Measurements from ENCODE around the gene HAUS7.

The HAUS7 gene

GRCh38 chrX:153420851-153421599, 49.4 kb downstream of the HAUS7 start:
- no peaks in the 10 kb centered on the region for H3K79me2 ChIP-seq (ENCODE audit: control insufficient read depth, insufficient read depth, low read length, unreplicated experiment)
- no peaks in the 10 kb centered on the region for H3K36me3 ChIP-seq (ENCODE audit: insufficient read depth, low read length)
- H3K27ac ChIP-seq (ENCODE audit: low read depth, low read length) = no peak overlapping the region
- H3K4me1 ChIP-seq (ENCODE audit: control insufficient read depth, insufficient read depth, low read length, unreplicated experiment) = no peaks in the 10 kb centered on the region
- H3K4me3 ChIP-seq (ENCODE audit: low read depth, low read length) = no peak overlapping the region
- no peak overlapping the region for H2AFZ ChIP-seq (ENCODE audit: low read length, unreplicated experiment)
- no peaks in the 10 kb centered on the region for H3K27me3 ChIP-seq (ENCODE audit: insufficient read depth, low read length)

GRCh38 chrX:153417637-153418036, 52.7 kb downstream of the HAUS7 start:
- Histone ChIP-seq H3K36me3 (ENCODE audit: insufficient read depth, low read length) (no peaks in the 10 kb centered on the region), H3K79me2 (ENCODE audit: control insufficient read depth, insufficient read depth, low read length, unreplicated experiment) (no peaks in the 10 kb centered on the region), H3K27me3 (ENCODE audit: insufficient read depth, low read length) (no peaks in the 10 kb centered on the region), H2AFZ (ENCODE audit: low read length, unreplicated experiment) (no peak overlapping the region), H3K4me1 (ENCODE audit: control insufficient read depth, insufficient read depth, low read length, unreplicated experiment) (no peaks in the 10 kb centered on the region), H3K4me3 (ENCODE audit: low read depth, low read length) (no peak overlapping the region), H3K27ac (ENCODE audit: low read depth, low read length) (no peak overlapping the region)

- no peak overlapping the region for H3K4me3 ChIP-seq (ENCODE audit: low read depth, low read length)
- H3K36me3 ChIP-seq (ENCODE audit: insufficient read depth, low read length) = no peaks in the 10 kb centered on the region
- H3K79me2 ChIP-seq (ENCODE audit: control insufficient read depth, insufficient read depth, low read length, unreplicated experiment) = no peaks in the 10 kb centered on the region
- no peaks in the 10 kb centered on the region for H3K4me1 ChIP-seq (ENCODE audit: control insufficient read depth, insufficient read depth, low read length, unreplicated experiment)
- H3K27ac ChIP-seq (ENCODE audit: low read depth, low read length) = no peak overlapping the region
- H3K27me3 ChIP-seq (ENCODE audit: insufficient read depth, low read length) = no peaks in the 10 kb centered on the region
- H2AFZ ChIP-seq (ENCODE audit: low read length, unreplicated experiment) = no peak overlapping the region
These were observed 53.5 kb downstream of the HAUS7 start for GRCh38 chrX:153416781-153417450.

GRCh38 chrX:153414856-153415510, 55.4 kb downstream of the HAUS7 start:
- no peak overlapping the region for H3K27ac ChIP-seq (ENCODE audit: low read depth, low read length)
- no peak overlapping the region for H3K4me3 ChIP-seq (ENCODE audit: low read depth, low read length)

GRCh38 chrX:153413731-153414130, 56.6 kb downstream of the HAUS7 start:
- Histone ChIP-seq H3K4me1 (ENCODE audit: control insufficient read depth, insufficient read depth, low read length, unreplicated experiment) (no peaks in the 10 kb centered on the region), H3K27ac (ENCODE audit: low read depth, low read length) (no peak overlapping the region), H2AFZ (ENCODE audit: low read length, unreplicated experiment) (no peak overlapping the region), H3K79me2 (ENCODE audit: control insufficient read depth, insufficient read depth, low read length, unreplicated experiment) (no peaks in the 10 kb centered on the region), H3K4me3 (ENCODE audit: low read depth, low read length) (no peak overlapping the region), H3K27me3 (ENCODE audit: insufficient read depth, low read length) (no peaks in the 10 kb centered on the region), H3K36me3 (ENCODE audit: insufficient read depth, low read length) (no peaks in the 10 kb centered on the region)

More at GRCh38 chrX:153414856-153415510, 55.4 kb downstream of the HAUS7 start:
- H3K79me2 ChIP-seq (ENCODE audit: control insufficient read depth, insufficient read depth, low read length, unreplicated experiment) = no peaks in the 10 kb centered on the region
- no peak overlapping the region for H2AFZ ChIP-seq (ENCODE audit: low read length, unreplicated experiment)
- H3K27me3 ChIP-seq (ENCODE audit: insufficient read depth, low read length) = no peaks in the 10 kb centered on the region
- H3K4me1 ChIP-seq (ENCODE audit: control insufficient read depth, insufficient read depth, low read length, unreplicated experiment) = no peaks in the 10 kb centered on the region
- H3K36me3 ChIP-seq (ENCODE audit: insufficient read depth, low read length) = no peaks in the 10 kb centered on the region

- Histone ChIP-seq H3K27ac (ENCODE audit: low read depth, low read length) (no peak overlapping the region), H3K79me2 (ENCODE audit: control insufficient read depth, insufficient read depth, low read length, unreplicated experiment) (no peaks in the 10 kb centered on the region), H3K27me3 (ENCODE audit: insufficient read depth, low read length) (no peaks in the 10 kb centered on the region), H3K4me3 (ENCODE audit: low read depth, low read length) (no peak overlapping the region), H3K4me1 (ENCODE audit: control insufficient read depth, insufficient read depth, low read length, unreplicated experiment) (no peaks in the 10 kb centered on the region), H2AFZ (ENCODE audit: low read length, unreplicated experiment) (no peak overlapping the region), H3K36me3 (ENCODE audit: insufficient read depth, low read length) (no peaks in the 10 kb centered on the region)
These were observed 57.3 kb downstream of the HAUS7 start for GRCh38 chrX:153412746-153413720.

GRCh38 chrX:153411988-153412574, 58.3 kb downstream of the HAUS7 start:
- no peak overlapping the region for H2AFZ ChIP-seq (ENCODE audit: low read length, unreplicated experiment)
- no peaks in the 10 kb centered on the region for H3K79me2 ChIP-seq (ENCODE audit: control insufficient read depth, insufficient read depth, low read length, unreplicated experiment)
- H3K27me3 ChIP-seq (ENCODE audit: insufficient read depth, low read length) = no peaks in the 10 kb centered on the region
- no peaks in the 10 kb centered on the region for H3K36me3 ChIP-seq (ENCODE audit: insufficient read depth, low read length)
- peak overlapping the region; percentile 78 for H3K4me3 ChIP-seq (ENCODE audit: low read depth, low read length)
- no peaks in the 10 kb centered on the region for H3K4me1 ChIP-seq (ENCODE audit: control insufficient read depth, insufficient read depth, low read length, unreplicated experiment)
- H3K27ac ChIP-seq (ENCODE audit: low read depth, low read length) = no peak overlapping the region

- Histone ChIP-seq H3K4me1 (ENCODE audit: control insufficient read depth, insufficient read depth, low read length, unreplicated experiment) (no peaks in the 10 kb centered on the region), H3K27ac (ENCODE audit: low read depth, low read length) (no peak within 1 kb of the TSS), H3K27me3 (ENCODE audit: insufficient read depth, low read length) (no peaks in the 10 kb centered on the region), H2AFZ (ENCODE audit: low read length, unreplicated experiment) (no peak within 1 kb of the TSS), H3K4me3 (ENCODE audit: low read depth, low read length) (peak within 1 kb of the TSS; percentile 78), H3K36me3 (ENCODE audit: insufficient read depth, low read length) (no peaks in the 10 kb centered on the region), H3K79me2 (ENCODE audit: control insufficient read depth, insufficient read depth, low read length, unreplicated experiment) (no peaks in the 10 kb centered on the region)
These were observed 59.0 kb downstream of the HAUS7 start, which contains the start of gene ZFP92 for GRCh38 chrX:153411255-153411987. Gene ZFP92 (plus strand): TSS chrX:153411472. CDS start chrX:153418323, 6,851 bp downstream.

- Histone ChIP-seq H3K4me3 (ENCODE audit: low read depth, low read length) (peak overlapping the region; percentile 78), H2AFZ (ENCODE audit: low read length, unreplicated experiment) (no peak overlapping the region), H3K79me2 (ENCODE audit: control insufficient read depth, insufficient read depth, low read length, unreplicated experiment) (no peaks in the 10 kb centered on the region), H3K27ac (ENCODE audit: low read depth, low read length) (no peak overlapping the region), H3K27me3 (ENCODE audit: insufficient read depth, low read length) (no peaks in the 10 kb centered on the region), H3K36me3 (ENCODE audit: insufficient read depth, low read length) (no peaks in the 10 kb centered on the region), H3K4me1 (ENCODE audit: control insufficient read depth, insufficient read depth, low read length, unreplicated experiment) (no peaks in the 10 kb centered on the region)
These were observed 59.5 kb downstream of the HAUS7 start for GRCh38 chrX:153410888-153411254.
